Islet precursor cell (in vitro differentiated cells): ENCODE results near the gene RAB3IP.
A peak's percentile ranks its signal among the peaks of the same experiment; 100 is the strongest.
"Not testable (repeated sequence)": the region's sequence is repeated elsewhere in the genome, so short reads cannot be mapped to it uniquely, and the experiment has no call there.

ENCODE experiments used
- DNase-seq: peaks from one replicate; pipeline ENCODE4 v3.0.0-alpha.2; 2018

Gene RAB3IP

DNA sequence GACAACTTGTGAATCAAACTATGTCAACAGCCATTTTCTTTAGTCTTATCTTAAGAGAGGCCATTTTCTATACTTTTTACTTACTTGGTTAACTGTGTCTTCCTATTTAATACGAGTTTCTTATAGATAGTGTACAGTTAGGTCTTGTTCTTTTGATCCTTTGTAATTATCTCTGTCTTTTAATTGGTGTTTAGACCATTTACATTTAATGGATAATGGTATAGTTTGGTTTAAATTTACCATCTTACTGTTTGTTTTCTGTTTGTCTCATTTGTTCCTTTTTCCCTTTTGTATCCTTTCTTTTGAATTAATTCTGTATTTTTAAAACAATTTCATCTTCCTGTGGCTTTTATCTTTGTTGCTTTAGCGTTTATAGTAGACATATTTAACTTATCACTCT is 19.4 kb downstream of the RAB3IP start:
- DNase-seq, result no peak

DNA sequence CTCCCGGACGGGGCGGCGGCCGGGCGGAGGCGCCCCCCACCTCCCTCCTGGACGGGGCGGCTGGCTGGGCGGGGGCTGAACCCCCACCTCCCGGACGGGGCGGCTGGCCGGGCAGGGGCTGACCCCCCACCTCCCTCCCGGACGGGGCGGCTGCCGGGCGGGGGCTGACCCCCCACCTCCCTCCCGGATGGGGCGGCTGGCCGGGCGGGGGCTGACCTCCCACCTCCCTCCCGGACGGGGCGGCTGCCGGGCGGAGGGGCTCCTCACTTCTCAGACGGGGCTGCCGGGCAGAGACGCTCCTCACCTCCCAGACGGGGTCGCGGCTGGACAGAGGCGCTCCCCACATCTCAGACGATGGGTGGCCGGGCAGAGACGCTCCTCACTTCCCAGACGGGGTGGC is 20.9 kb downstream of the RAB3IP start:
- DNase-seq, result not testable (repeated sequence)

DNA sequence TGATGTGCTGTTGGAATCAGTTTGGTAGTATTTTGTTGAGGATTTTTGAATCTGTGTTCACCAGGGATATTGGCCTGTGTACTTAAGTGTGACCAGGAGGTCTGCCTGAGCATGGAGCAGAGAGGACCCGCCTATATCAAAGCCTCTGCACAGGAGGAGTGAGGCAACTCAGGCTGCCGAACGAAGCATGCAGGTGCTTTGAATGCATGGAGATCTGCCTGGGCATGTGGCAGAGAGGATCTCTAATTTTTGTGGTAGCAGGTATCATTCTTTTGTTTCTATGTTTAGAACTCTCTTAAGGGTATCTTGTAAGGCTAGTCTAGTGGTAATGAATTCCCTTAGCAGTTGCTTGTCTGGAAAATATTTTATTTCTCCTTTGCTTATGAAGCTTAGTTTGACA is 26.9 kb downstream of the RAB3IP start:
- DNase-seq, result no peak

DNA sequence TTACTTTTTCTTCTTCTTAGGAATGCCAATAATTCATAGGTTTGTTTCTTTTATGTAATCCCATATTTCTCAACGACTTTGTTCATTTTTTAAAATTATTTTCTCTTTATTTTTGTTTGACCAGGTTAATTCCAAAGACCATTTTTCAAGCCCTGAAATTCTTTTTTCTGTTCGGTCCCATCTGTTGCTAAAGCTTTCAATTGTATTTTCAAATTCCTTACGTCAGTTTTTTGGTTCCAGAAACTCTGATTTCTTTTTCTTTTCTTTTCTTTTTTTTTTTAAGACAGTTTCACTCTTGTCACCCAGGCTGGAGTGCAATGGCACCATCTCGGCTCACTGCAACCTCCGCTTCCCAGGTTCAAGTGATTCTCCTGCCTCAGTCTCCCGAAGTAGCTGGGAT is 27.6 kb downstream of the RAB3IP start:
- DNase-seq, result no peak

DNA sequence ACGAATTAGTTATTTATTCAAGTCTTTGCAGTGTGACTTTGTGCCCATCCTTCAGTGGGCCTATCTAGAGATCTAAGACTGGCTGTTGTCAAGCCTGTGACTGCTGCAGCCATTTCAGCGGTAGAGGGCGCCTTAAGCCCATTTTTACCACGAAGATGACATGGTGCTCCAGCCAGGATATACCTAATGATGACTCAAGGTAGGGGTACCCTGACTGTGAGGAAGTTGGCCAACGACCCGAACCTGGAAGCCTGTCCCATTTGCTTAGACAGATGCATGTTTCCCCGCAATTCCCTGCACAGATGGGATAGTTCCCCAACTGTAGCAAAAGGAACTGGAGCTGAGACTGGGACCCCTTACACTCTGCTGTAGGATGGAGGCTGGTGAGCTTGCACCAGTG is 41.3 kb downstream of the RAB3IP start:
- peak; percentile 74 for DNase-seq

DNA sequence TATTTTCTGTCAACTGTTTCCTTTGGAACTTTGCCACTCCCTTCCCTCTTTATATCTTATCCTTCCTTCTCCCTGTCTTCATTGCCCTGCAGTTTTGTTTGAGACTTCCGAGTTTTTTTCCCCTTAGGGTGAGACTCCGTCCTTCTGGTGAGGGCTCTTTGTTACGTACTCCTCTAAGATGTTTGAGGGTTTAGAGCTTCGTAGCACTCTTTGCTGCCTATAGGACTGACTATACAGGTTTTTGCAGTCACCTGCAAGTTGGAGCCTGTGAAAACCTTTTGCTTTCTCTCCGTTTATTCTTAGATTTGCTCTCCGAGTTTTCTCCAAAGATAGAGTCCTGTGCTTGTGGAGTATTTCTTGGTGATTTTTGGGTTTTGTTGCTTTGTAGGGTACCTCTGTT is 44.7 kb downstream of the RAB3IP start:
- no peak for DNase-seq

DNA sequence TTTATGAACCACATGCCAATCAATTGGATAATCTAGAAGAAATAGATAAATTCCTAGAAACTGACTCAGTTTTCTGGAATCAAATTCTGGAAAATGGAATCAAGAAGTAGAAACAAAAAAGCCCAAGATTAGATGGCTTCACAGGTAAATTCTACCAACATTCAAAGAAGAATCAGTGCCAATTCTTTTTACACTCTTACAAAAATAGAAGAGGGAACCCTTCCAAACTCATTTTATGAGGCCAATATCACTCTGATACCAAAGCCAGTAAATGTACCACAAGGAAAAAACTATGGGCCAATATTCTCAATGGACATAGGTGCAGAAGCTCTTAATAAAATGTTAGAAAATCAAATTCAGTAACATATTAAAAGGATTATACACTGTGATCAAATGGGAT is 50.7 kb downstream of the RAB3IP start:
- DNase-seq, result no peak

DNA sequence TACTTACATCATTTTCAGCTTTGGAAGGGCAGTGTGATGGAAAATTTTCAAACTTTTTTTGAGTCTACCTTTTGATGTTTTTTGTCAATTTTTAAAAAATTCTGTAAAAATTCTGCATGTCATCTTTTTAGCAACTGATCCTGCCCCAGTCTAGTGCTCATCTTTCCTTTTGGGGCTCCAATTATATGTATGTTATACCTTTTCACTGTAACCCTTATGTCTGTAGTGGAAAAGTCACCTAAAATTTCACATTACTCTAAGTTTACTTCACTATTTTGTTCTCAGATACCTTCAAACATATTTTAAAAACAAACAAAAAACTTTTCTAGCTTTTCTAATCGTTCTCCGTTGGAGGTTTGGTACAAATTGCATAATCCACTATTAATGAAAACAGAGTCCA is 53.9 kb downstream of the RAB3IP start:
- no peak for DNase-seq

DNA sequence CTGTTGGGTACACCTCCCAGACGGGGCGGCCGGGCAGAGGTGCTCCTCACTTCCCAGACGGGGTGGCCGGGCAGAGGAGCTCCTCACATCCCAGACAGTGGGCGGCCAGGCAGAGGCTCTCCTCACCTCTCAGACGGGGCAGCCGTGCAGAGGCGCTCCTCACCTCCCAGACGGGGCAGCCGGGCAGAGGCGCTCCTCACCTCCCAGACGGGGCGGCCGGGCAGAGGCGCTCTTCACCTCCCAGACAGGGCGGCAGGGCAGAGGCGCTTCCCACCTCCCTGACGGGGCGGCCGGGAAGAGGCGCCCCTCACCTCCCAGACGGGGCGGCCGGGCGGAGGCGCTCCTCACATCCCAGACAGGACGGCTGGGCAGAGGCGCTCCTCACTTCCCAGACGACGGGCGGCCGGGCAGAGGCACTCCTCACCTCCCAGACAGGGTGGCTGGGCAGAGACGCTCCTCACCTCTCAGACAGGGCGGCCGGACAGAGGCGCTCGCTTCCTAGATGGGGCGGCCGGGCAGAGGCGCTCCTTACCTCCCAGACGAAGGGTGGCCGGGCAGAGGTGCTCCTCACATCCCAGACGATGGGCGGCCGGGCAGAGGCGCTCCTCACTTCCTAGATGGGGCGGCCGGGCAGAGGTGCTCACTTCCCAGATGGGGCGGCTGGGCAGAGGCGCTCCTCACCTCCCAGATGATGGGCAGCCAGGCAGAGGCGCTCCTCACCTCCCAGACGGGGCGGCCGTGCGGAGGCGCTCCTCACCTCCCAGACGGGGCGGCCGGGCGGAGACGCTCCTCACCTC is 68.6 kb downstream of the RAB3IP start:
- not testable (repeated sequence) for DNase-seq

DNA sequence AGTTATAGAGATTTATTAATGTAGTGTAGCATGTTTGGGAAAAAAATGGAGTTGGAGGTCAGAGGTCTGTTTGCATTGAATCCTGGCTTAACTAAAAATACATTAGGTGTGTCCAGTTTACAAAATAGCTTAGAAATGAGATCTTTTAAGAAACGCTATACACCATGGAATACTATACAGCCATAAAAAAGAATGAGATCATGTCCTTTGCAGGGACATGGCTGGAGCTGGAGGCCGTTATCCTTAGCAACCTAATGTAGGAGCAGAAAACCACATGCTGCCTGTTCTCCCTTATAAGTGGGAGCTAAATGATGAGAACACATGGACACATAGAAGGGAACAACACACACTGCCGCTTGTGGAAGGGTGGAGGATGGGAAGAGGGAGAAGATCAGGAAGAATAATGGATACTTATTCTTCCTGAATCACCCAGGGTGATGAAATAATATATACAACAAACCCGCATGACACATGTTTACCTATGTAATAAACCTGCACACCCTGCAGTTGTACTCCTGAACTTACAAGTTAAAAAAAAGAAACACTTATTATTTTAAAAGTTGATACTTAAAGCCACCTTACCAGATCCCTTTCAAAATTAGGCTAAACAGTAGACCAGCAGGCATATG is 72.3 kb downstream of the RAB3IP start:
- no peak for DNase-seq

DNA sequence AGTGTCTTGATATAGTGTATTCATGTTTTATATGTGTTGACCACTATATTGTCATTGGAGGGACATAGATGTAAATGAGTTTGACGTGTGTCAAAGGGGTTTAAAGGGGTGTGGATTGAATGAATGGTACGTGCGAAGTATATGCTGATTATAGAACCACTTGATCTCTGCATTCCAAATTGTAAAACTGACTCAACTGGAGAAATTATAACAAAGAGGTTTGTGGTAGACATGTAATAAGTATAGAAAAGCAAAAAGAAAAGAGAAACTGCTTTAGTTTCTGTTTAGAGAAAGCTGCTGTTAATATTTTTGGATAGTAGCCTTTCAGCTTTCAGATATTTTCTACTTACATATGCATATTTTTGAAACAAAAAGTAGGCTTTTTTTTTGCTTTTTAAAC is 77.4 kb downstream of the RAB3IP start:
- no peak for DNase-seq

DNA sequence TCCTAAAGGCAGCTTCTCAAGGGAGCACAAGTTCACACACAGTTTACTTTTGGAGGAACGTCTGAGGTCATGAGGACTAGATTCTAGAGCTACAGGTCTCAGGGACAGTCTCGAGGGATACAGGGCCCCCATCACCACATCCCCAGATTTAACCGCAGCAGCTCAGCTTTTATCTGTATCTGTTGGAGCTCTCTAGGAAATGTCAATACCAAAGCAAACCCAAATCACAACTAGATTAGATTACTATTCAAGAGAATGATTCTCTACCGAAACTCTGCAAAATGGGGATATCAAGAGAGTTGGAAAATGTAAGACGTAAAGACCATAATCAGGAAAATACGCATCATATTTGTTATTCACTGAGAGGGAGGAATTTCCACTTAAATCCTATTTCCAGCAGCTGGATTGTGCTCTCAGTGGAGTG is 82.4 kb downstream of the RAB3IP start:
- DNase-seq, result no peak

DNA sequence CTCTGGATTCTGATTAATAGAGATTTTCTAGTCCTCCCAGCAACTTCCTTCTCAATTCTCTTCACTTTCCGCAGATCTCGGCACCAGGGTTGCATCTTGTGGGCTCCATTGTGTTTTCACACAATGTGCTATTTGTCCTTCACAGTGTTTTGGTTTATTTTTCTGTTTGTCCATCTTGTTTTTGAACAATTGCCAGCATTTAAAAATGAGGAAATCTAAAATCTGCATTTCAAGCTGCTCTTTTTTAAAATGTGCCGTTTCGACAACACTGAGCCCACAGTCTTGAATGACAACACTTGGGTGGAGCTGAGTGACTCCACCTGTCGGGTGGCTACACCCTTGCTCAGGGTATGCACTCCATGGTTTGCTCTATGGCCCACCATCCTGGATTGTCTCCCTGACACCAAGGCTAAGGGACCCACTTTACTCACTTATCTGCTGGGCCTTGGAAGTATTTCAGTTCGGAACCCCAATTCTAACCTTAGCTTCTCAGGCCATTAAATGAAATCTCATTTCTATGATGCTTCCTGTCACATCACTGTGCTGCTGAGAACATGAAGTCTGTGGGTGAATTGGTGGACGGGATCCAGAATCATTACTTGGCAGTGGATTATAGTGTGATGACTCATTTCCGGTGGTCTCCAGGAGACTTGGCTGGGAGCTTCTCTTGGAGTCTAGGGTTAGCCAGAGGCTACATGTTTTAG is 82.9 kb downstream of the RAB3IP start:
- DNase-seq, result no peak

DNA sequence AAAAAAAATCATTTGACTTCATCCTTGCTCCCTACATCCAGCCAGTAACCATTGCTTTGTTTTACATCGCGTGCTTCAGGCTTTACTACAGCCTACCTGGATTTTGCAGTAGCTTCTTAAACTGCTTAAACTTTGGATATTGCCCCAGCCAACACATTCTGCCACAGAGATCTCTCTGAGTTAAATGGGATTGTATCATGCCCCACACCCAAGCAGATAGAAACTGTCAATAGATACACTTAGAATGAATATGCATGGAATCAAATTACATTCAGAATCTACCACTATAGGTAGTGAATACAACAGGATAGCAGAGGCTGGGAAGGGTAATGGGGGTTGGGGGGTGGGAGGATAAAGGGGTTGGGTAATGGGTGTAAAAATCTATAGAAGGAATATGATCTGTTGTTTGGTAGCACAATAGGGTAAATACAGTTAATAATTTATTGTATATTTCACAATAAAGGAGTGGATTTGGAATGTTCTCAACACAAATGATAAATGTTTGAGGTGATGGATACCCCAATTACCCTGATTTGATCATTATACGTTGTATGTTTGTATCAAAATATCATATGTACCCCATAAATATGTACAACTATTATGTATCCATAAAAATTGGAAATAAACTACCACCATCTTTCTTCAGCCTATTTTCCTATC is 83.7 kb downstream of the RAB3IP start:
- no peak for DNase-seq

DNA sequence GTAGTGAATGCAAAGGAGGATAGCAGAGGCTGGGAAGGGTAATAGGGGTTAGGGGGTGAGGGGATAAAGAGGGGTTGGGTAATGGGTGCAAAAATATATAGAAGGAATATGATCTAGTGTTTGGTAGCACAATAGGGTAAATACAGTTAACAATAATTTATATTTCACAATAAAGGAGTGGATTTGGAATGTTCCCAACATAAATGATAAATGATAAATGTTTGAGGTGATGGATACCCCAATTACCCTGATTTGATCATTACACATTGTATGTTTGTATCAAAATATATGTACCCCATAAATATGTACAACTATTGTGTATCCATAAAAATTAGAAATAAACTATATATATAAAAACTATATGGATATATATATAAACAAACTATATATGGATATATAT is 85.4 kb downstream of the RAB3IP start:
- no peak for DNase-seq

DNA sequence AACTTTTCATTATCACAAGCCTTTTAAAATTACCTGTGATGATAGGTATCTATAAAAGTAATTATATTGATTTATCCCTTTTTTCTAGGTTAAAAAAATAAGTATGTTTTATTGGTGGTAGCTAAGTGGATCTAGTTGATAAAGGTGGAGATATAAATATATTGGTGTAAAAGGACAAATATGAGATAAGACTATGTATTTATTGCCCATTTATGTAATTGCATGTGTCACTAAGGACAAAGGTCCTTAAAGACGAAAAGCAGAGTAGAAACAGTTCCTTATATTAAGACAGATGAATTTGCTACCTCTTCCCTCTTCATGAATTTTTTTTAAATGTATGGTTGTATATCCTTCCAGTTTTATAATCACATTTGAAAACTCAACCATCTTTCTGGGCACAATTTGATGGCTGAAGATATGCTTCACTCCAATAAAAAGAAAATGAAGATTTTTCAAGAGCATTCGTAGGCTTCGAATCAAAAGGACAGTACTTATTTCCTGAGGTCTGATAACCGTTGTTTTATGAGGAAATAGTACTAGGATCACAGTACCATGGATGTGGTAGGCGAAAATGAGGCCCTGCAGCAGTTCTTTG is 86.4 kb downstream of the RAB3IP start, which contains the start of gene MYRFL:
TSS of gene MYRFL (plus strand) at position 262 of the 595 bp plus-strand sequence. CDS start at position 553, 291 bp downstream.
- DNase-seq, result no peak

DNA sequence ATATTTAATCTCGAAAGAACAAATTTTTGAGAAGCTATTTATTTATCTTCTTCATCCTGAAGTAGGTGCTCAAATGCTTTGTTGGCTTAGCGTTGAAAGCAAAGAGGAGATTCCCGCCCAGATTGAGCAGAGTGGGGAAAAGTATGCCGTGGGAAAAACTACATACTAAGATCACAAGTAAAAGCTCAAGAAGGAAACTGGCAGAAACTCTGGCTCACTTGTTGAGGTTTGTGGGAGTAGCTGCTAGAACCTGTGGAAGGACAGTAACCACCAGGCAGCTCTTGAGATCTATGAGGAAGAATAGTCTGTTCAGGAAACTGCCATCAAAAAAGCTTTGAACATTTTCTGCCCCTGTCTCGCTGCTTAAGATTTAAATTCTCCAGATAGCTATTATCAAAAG is 90.2 kb downstream of the RAB3IP start:
- DNase-seq, result no peak

DNA sequence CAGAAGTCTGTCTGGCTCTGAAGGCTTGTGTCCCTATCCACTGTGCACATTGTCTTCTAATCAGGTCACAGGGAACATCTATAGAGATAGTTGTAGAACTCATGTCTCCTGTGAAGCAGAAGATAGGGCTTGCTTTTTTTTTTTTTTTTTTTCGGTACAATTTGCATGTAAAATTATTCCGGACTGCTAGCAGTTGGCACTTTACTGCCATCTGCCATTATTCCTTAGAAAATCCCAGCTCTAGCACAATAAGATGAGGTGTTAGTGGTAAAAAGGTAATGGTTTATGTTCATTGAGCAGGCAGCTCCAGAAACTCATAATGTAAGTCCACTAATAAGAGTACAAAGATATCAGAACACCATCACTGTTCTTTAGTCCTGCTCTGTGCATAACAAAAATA is 95.0 kb downstream of the RAB3IP start:
- DNase-seq, result no peak

DNA sequence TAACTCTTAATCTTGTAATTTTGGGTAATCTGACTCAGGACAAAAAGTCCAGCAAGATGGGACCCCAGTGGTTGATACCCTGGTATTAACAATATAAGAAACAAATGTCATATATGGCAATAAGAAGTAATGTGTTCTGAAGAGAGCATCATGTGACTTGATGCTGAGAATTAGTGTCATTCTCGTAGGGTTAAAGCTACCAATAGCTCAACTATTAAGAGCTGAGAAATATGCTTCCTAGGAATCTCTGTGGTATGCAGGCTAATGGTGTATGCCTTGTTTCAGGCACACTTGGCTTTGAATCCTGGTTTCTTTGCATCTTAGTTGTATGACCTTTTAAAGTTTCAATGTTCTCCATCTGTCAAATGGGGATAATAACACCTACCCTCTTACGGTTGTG is 95.5 kb downstream of the RAB3IP start:
- no peak for DNase-seq

DNA sequence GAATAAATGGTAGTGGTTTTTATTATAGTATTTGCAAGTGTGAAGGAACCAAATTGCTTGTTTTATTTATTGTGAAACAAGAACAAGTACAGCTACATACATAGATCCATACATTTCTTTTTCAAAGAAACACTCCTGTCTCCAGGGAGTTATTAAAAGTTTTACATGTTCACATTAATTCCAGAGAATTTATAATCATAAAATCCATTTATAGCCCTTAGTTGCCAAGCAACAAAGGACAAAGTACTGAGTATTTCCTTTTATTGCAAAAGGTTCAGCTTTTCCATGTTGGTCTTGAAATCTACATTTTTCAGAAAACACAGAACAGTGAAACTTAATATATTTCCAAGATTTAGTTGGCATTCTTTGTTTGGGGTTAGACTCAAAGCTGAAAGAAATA is 95.9 kb downstream of the RAB3IP start:
- DNase-seq, result no peak

DNA sequence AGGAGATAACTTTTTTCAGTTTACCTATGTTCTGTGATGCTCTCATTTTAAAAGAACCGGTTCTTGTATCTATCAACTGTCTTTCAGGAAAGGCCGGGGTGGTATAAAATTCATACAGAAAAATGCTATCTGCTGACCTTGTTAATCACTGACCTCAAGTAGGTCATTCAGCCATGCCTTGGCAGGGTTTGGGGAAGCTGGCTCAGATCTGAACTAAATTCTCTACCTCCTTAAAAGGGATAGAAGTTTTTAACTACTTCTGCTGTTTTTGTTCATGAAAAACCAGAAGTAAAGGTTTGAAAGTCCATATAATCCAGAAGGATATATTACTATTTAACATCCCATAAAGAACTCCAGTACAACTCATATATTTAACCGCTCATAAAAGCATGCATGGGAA is 96.4 kb downstream of the RAB3IP start:
- DNase-seq, result no peak

DNA sequence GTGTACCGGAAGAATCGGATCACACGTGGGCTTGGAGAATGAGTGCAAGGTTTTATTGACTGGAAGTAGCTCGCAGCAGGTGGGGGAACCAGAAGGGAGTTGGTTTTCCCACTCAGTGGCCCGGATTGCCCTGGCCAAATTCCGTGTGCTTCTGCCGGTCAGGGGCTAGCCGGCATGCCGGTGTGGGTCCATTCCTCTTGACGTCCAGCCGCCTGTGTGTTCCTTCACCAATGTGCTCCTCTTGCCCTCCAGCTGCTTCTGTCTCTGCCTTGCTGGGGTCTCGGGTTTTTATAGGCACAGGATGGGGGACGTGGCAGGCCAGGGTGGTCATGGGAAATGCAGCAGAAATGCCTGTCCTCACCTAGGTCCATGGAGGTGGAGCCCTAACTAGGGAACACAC is 97.4 kb downstream of the RAB3IP start:
- no peak for DNase-seq

DNA sequence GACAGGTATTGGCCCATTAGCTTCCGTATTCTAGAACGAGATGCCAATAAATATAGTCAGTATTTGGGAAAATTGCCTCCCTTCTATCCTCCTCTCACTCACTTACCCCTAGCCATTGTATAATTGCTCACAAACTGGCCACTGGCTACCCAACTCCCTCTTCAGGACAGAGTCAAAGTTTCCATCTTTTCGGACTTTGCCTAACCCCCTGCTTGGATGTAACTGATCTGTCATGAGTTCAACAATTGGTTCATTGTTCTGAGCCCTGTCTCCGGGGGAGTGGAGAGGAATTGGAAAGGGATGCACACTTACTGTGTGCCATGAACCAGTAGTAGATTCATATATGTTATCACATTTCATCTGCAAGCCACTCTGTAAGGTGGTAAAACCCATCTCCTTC is 98.5 kb downstream of the RAB3IP start:
- no peak for DNase-seq
